MM.1S (cell line): ENCODE results near the gene SH3PXD2A.

Source experiments
- DNase-seq: peaks from one replicate; pipeline ENCODE4 v3.0.0-alpha.2; 2015
- H2AFZ ChIP-seq: fragments of 300-600 bp; sonication (generic); 2 replicates; pipeline ENCODE4 v1.6.0; 2016; ENCODE audit warnings: antibody characterized with exemption, low read length
- H3F3A ChIP-seq: fragments of 300-600 bp; sonication (generic); 2 replicates; pipeline ENCODE4 v1.6.1; 2016; ENCODE audit warnings: mild to moderate bottlenecking, antibody characterized with exemption, low read length, moderate library complexity, mixed read lengths; ENCODE audit not compliant: insufficient read depth
- H3K27ac ChIP-seq: fragments of 300-600 bp; sonication (generic); 2 replicates; pipeline ENCODE4 v1.5.1; 2016; ENCODE audit warnings: mild to moderate bottlenecking, low read length
- H3K27me3 ChIP-seq: fragments of 300-600 bp; sonication (generic); replicated peaks from 2 replicates; pipeline ENCODE4 v1.6.0; 2016; ENCODE audit warnings: low read length; ENCODE audit not compliant: insufficient read depth
- H3K36me3 ChIP-seq: fragments of 300-600 bp; sonication (generic); replicated peaks from 2 replicates; pipeline ENCODE4 v1.6.1; 2016; ENCODE audit warnings: mild to moderate bottlenecking, low read length, mixed read lengths; ENCODE audit not compliant: insufficient read depth
- H3K4me1 ChIP-seq: fragments of 300-600 bp; sonication (generic); 2 replicates; pipeline ENCODE4 v1.6.1; 2016; ENCODE audit warnings: low read length, mixed read lengths
- H3K4me2 ChIP-seq: fragments of 300-600 bp; sonication (generic); 2 replicates; pipeline ENCODE4 v1.6.0; 2016; ENCODE audit warnings: low read depth, low read length
- H3K4me3 ChIP-seq: fragments of 300-600 bp; sonication (generic); 2 replicates; pipeline ENCODE4 v1.5.1; 2016; ENCODE audit warnings: low read length, mixed read lengths
- H3K79me2 ChIP-seq: fragments of 300-600 bp; sonication (generic); 2 replicates; pipeline ENCODE4 v1.6.1; 2016; ENCODE audit warnings: mixed run types, low read length, mixed read lengths
- H3K9ac ChIP-seq: fragments of 300-600 bp; sonication (generic); 2 replicates; pipeline ENCODE4 v1.6.1; 2016; ENCODE audit warnings: low read length, mixed read lengths
- H3K9me2 ChIP-seq: fragments of 300-600 bp; sonication (generic); replicated peaks from 2 replicates; pipeline ENCODE4 v1.6.1; 2016; ENCODE audit warnings: mild to moderate bottlenecking, low read length, mixed read lengths; ENCODE audit not compliant: insufficient read depth
- H3K9me3 ChIP-seq: fragments of 300-600 bp; sonication (generic); replicated peaks from 2 replicates; pipeline ENCODE4 v1.6.1; 2016; ENCODE audit warnings: mild to moderate bottlenecking, low read length, mixed read lengths; ENCODE audit not compliant: insufficient read depth
- H4K20me1 ChIP-seq: fragments of 300-600 bp; sonication (generic); 2 replicates; pipeline ENCODE4 v1.6.1; 2016; ENCODE audit warnings: mild to moderate bottlenecking, low read length, moderate library complexity, mixed read lengths; ENCODE audit not compliant: insufficient read depth
- CTCF ChIP-seq: fragments of 300-600 bp; sonication (generic); IDR thresholded peaks from 2 replicates; pipeline ENCODE4 v1.5.1; 2016; ENCODE audit warnings: antibody characterized with exemption, low read length, mixed read lengths
- EZH2 ChIP-seq: fragments of 300-600 bp; sonication (generic); optimal IDR thresholded peaks from 2 replicates; pipeline ENCODE3; 2017; ENCODE audit warnings: low read depth, mild to moderate bottlenecking, antibody characterized with exemption, low read length, mixed read lengths
- EZH2phosphoT487 ChIP-seq: fragments of 300-600 bp; sonication (generic); IDR thresholded peaks from 2 replicates; pipeline ENCODE4 v1.6.1; 2018; ENCODE audit warnings: antibody characterized with exemption, low read length

SH3PXD2A gene

DNA sequence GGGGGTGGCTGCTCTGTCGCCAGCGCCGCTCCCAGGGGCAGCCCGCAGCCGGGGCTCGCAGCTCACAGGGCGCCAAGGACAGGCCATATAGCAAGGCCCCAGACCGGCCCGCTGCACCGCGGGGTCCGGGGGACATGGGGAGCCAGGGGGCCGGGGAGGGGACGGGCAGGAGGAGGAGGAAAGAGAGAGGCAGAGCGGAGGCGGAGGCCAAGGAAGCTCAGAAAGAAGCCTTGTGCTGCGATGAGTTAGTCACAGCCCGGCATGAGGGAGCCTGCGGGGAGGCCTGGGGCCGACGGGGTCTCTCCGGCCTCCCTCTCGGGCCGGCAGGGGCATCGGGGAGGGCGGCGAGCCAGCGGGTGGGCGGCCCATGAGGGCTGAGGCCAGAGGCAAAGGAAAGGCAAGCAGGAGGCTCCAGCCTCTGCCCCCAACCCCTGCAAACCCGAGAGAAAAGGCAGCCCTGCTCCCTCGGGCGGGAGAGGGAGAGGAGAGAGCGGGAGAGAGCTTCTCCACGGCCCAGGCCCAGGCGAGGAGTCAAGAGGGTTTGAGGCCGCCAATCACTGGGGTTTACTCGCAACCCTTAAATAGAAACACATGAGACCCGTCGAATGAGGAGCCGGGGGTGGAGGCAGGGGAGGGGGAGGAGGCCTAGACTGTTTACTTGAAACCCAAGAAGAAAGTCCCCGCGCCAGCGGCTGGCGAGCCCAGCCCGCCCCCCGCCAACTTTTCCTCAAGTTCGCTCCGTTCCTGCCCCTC, 194.0 kb downstream of the SH3PXD2A start:
- no peak for DNase-seq
- no peaks in the 10 kb centered on the region for H4K20me1 ChIP-seq
- peaks cover 8% of the 10 kb centered on the region; the same call in 1 of the 2 replicates for H3K4me1 ChIP-seq
- H3K9ac ChIP-seq: no peak overlapping the region
- H3K9me3 ChIP-seq: no peaks in the 10 kb centered on the region
- H3K79me2 ChIP-seq: peaks cover 16% of the 10 kb centered on the region
- H3K4me3 ChIP-seq: no peak overlapping the region
- no peaks in the 10 kb centered on the region for H3K36me3 ChIP-seq
- H2AFZ ChIP-seq: no peak overlapping the region
- no peak overlapping the region for H3K27ac ChIP-seq
- no peak for TF ChIP-seq EZH2phosphoT487
- no peak for TF ChIP-seq CTCF
- TF ChIP-seq EZH2: no peak
- H3K27me3 ChIP-seq: no peaks in the 10 kb centered on the region
- H3K4me2 ChIP-seq: no peak overlapping the region
- H3K9me2 ChIP-seq: no peaks in the 10 kb centered on the region
- no peaks in the 10 kb centered on the region for H3F3A ChIP-seq

DNA sequence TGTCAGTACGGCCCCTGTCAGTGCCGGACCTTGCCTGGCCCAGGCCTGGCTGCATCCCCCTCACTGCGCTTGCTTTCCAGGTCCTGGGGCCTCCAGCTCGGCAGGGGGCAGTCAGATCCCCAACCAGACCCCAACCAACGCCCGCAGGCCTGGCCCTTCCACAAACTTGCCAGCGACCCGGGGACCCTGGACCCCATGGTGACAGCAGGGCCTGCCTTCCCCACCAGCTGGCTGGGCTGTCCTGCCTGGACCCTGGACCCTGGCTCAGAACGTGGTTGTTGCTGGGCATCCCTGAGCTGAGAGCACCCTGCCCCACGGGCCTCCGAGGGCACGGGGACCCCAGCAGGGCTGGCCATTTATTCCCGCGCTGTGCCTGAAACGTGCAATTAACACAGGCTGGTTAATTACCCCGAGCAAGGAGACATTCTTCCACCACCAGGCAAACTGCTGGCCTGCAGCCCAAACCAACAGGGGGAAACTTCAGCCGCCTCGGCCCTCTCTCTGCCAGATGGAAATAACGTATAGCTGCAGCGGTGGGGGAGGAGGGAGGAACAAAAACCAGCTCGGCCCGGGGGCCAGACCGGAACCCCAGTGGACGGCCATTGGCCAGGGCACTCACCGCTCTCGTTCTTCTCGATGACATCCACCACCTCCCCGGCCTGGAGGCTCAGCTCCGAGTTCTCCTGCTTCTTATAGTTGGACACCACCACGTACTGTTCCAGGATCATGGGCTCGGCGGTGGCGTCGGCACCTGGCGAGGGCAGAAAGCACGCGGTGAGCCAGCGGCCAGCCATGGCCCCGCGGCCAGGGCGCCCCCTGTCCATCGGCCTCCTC, 194.8 kb downstream of the SH3PXD2A start:
- TF ChIP-seq EZH2 (no peak), CTCF (no peak), EZH2phosphoT487 (no peak)
- H3K9me3 ChIP-seq: no peaks in the 10 kb centered on the region
- H3K36me3 ChIP-seq: no peaks in the 10 kb centered on the region
- peaks cover 21% of the 10 kb centered on the region for H3K79me2 ChIP-seq
- H3K4me3 ChIP-seq: peak overlapping the region; percentile 59
- DNase-seq: no peak
- H2AFZ ChIP-seq: peak overlapping the region; percentile 54
- H3K27me3 ChIP-seq: no peaks in the 10 kb centered on the region
- H3K9me2 ChIP-seq: no peaks in the 10 kb centered on the region
- peaks cover 8% of the 10 kb centered on the region; the same call in 1 of the 2 replicates for H3K4me1 ChIP-seq
- H4K20me1 ChIP-seq: no peaks in the 10 kb centered on the region
- H3K4me2 ChIP-seq: peak overlapping the region; percentile 75
- H3K9ac ChIP-seq: peak overlapping the region; percentile 58; the same call in 1 of the 2 replicates
- peak overlapping the region; percentile 11; the same call in 1 of the 2 replicates for H3K27ac ChIP-seq
- H3F3A ChIP-seq: no peaks in the 10 kb centered on the region

GRCh38 chr10:103659674-103660363, 195.6 kb downstream of the SH3PXD2A start:
- peak overlapping the region; percentile 59 for H3K4me3 ChIP-seq
- H2AFZ ChIP-seq: peak overlapping the region; percentile 54
- peak overlapping the region; percentile 75 for H3K4me2 ChIP-seq
- no peaks in the 10 kb centered on the region for H3F3A ChIP-seq
- TF ChIP-seq EZH2 (no peak), CTCF (peak; percentile 13; the same call in 1 of the 2 replicates)
- peak overlapping the region; percentile 11; the same call in 1 of the 2 replicates for H3K27ac ChIP-seq
- no peaks in the 10 kb centered on the region for H3K36me3 ChIP-seq
- H3K9ac ChIP-seq: peak overlapping the region; percentile 58; the same call in 1 of the 2 replicates
- H3K27me3 ChIP-seq: no peaks in the 10 kb centered on the region
- H3K79me2 ChIP-seq: peaks cover 24% of the 10 kb centered on the region
- no peaks in the 10 kb centered on the region for H3K9me2 ChIP-seq
- H3K4me1 ChIP-seq: peaks cover 8% of the 10 kb centered on the region; the same call in 1 of the 2 replicates
- no peaks in the 10 kb centered on the region for H3K9me3 ChIP-seq
- DNase-seq: peak; percentile 70
- no peaks in the 10 kb centered on the region for H4K20me1 ChIP-seq
